T-helper 1 cell (primary cell): ENCODE measurements around the gene KLRK1.
"Not testable (repeated sequence)": the region's sequence is repeated elsewhere in the genome, so short reads cannot be mapped to it uniquely, and the experiment has no call there.

Experiments
- DNase-seq, 5 donors: peaks; one replicate each; pipeline ENCODE4 v3.0.0-alpha.2; 2012 to 2020
- total RNA-seq, 4 donors: gene quantifications; one replicate each; lab custom pipeline; 2026; lab: John Stamatoyannopoulos, UW

The KLRK1 gene
- total RNA-seq: 0 to 0.30 (median 0.17) reads per million in 4 donors

GRCh38 chr12:10389904-10390303, at the start of gene KLRK1:
TSS of gene KLRK1 (minus strand) at chr12:10390041. CDS start at chr12:10388810, 1,231 bp downstream.
- no peak for DNase-seq

GRCh38 chr12:10437601-10438000, 47.8 kb upstream of the KLRK1 start:
- DNase-seq: not testable (repeated sequence)

- DNase-seq: not testable (repeated sequence)
Observed at GRCh38 chr12:10435816-10436215, 46.0 kb upstream of the KLRK1 start, which contains the start of gene KLRC2. TSS of gene KLRC2 (minus strand) at chr12:10436010. CDS start at chr12:10435986, 24 bp downstream.

- not testable (repeated sequence) for DNase-seq
Observed at GRCh38 chr12:10430623-10431022, 40.8 kb upstream of the KLRK1 start.

- DNase-seq: not testable (repeated sequence)
Observed at GRCh38 chr12:10425938-10426337, 36.1 kb upstream of the KLRK1 start.

GRCh38 chr12:10424260-10424899, 34.5 kb upstream of the KLRK1 start:
- not testable (repeated sequence) for DNase-seq

- not testable (repeated sequence) for DNase-seq
Observed at GRCh38 chr12:10422159-10422558, 32.3 kb upstream of the KLRK1 start.

- not testable (repeated sequence) for DNase-seq
Observed at GRCh38 chr12:10420334-10420733, 30.5 kb upstream of the KLRK1 start, which contains the start of gene KLRC3. TSS of gene KLRC3 (minus strand) at chr12:10420595. CDS start at chr12:10420550, 45 bp downstream.

- no peak for DNase-seq
Observed at GRCh38 chr12:10409392-10409791, 19.6 kb upstream of the KLRK1 start, which contains the start of gene KLRC4. TSS of gene KLRC4 (minus strand) at chr12:10409757. CDS start at chr12:10409575, 182 bp downstream.

GRCh38 chr12:10408842-10409241, 19.0 kb upstream of the KLRK1 start:
- no peak for DNase-seq

GRCh38 chr12:10406725-10407124, 16.9 kb upstream of the KLRK1 start:
- no peak for DNase-seq

GRCh38 chr12:10405294-10405693, 15.5 kb upstream of the KLRK1 start:
- DNase-seq: no peak

GRCh38 chr12:10404798-10405197, 15.0 kb upstream of the KLRK1 start:
- DNase-seq: no peak

- DNase-seq: no peak
Observed at GRCh38 chr12:10400829-10401228, 11.0 kb upstream of the KLRK1 start.

- no peak for DNase-seq
Observed at GRCh38 chr12:10398168-10398567, 8.3 kb upstream of the KLRK1 start.

- DNase-seq: no peak
Observed at GRCh38 chr12:10397296-10397695, 7.5 kb upstream of the KLRK1 start.

GRCh38 chr12:10396176-10396575, 6.3 kb upstream of the KLRK1 start:
- DNase-seq: not testable (repeated sequence)

- DNase-seq: no peak
Observed at GRCh38 chr12:10395390-10395998, 5.7 kb upstream of the KLRK1 start.

- DNase-seq: not testable (repeated sequence)
Observed at GRCh38 chr12:10394531-10395152, 4.8 kb upstream of the KLRK1 start.

- no peak for DNase-seq
Observed at GRCh38 chr12:10393291-10393690, 3.5 kb upstream of the KLRK1 start.

GRCh38 chr12:10392394-10392930, 2.6 kb upstream of the KLRK1 start:
- no peak for DNase-seq

GRCh38 chr12:10390991-10391390, 1.1 kb upstream of the KLRK1 start:
- DNase-seq: not testable (repeated sequence)
